HepG2 (cell line): ENCODE results near the gene TAGLN2. TPM values are rescaled to one million over a fixed set of nuclear protein-coding genes. Genes with fewer than 3 reads are reported as not detected.

Source experiments
- ATAC-seq: fragments of 200-7000 bp; cut with Tn5 transposase; 3 replicates; pipeline ENCODE4 v1.9.1; 2020; ENCODE audit warnings: mild to moderate bottlenecking, moderate library complexity
- BruUV-seq: library from RNA; stranded (reverse); fragments of 400-500 nt; replicated peaks from 2 replicates; lab custom pipeline; 2021; lab: Mats Ljungman, UMichigan
- CTCF ChIA-PET: fragments of 300-600 bp; formaldehyde crosslinking; extraction: SDS; loops from one replicate; lab custom pipeline; 2021; ENCODE audit warnings: low total read pairs, inconsistent platforms, low intra/inter-chr PET ratio; lab: Yijun Ruan, JAX
- POLR2A ChIA-PET: fragments of 350-600 bp; sonication (Branson Sonifier 250); formaldehyde crosslinking; loops from one replicate; lab custom pipeline; 2020; ENCODE audit warnings: antibody characterized with exemption, inconsistent platforms; lab: Yijun Ruan, JAX
- DNase-seq: peaks from one replicate; pipeline ENCODE4 v3.0.0-alpha.2; 2015; ENCODE audit warnings: low spot score
- FAIRE-seq: peaks from 3 replicates; lab custom pipeline; 2011; peaks lifted over from hg19 to GRCh38; lab: Jason Lieb, UNC
- H2AFZ ChIP-seq: one replicate; pipeline ENCODE4 v1.6.1; 2011; ENCODE audit warnings: low read length, inconsistent platforms
- H3K27ac ChIP-seq: fragments of 300-600 bp; 3 replicates; pipeline ENCODE4 v1.8.0; 2011; ENCODE audit warnings: mixed run types, mild to moderate bottlenecking, mixed read lengths, low read length, inconsistent platforms; ENCODE audit not compliant: insufficient read depth; ENCODE audit errors: extremely low read length
- H3K27me3 ChIP-seq, 2 experiments: fragments of 200-600 bp in 1 of 2; 2 replicates in 1 of 2; 3 replicates in 1 of 2; pipeline versions ENCODE4 v1.6.0 to v1.8.0; 2011; ENCODE audit warnings: low read length in 2 of 2, mild to moderate bottlenecking in 2 of 2, moderate library complexity in 2 of 2, inconsistent platforms in 1 of 2; ENCODE audit not compliant: insufficient read depth in 2 of 2, control insufficient read depth in 1 of 2
- H3K36me3 ChIP-seq, 2 experiments: fragments of 200-600 bp in 1 of 2; replicated peaks in 1 of 2; 2 replicates in 1 of 2; 3 replicates in 1 of 2; pipeline versions ENCODE4 v1.5.1 to v1.8.0; 2011; ENCODE audit warnings: low read length in 2 of 2, inconsistent platforms in 1 of 2; ENCODE audit not compliant: insufficient read depth in 2 of 2, control insufficient read depth in 1 of 2
- H3K4me1 ChIP-seq: 2 replicates; pipeline ENCODE4 v1.5.1; 2012; ENCODE audit warnings: low read length, inconsistent platforms; ENCODE audit not compliant: insufficient read depth
- H3K4me2 ChIP-seq: 2 replicates; pipeline ENCODE4 v1.6.0; 2011; ENCODE audit warnings: low read depth, low read length, inconsistent platforms
- H3K4me3 ChIP-seq, 3 experiments: fragments of 200-600 bp in 1 of 3; sonication (generic), shearing (Covaris generic) in 1 of 3; replicated peaks in 1 of 3; 2 replicates each; pipeline ENCODE4 v1.5.1; 2011 to 2016; ENCODE audit warnings: low read length in 3 of 3, inconsistent platforms in 2 of 3, low read depth in 2 of 3, mild to moderate bottlenecking in 2 of 3, control low read depth in 1 of 3, mixed read lengths in 1 of 3; ENCODE audit not compliant: insufficient read depth in 1 of 3
- H3K79me2 ChIP-seq: one replicate; pipeline ENCODE4 v1.6.1; 2011; ENCODE audit warnings: low read length, inconsistent platforms; ENCODE audit not compliant: insufficient read depth
- H3K9ac ChIP-seq: 2 replicates; pipeline ENCODE4 v1.6.0; 2011; ENCODE audit warnings: mild to moderate bottlenecking, low read depth, low read length, inconsistent platforms; ENCODE audit not compliant: insufficient read depth
- H3K9me3 ChIP-seq: 2 replicates; pipeline ENCODE4 v1.5.1; 2012; ENCODE audit warnings: mild to moderate bottlenecking, low read length
- H4K20me1 ChIP-seq: 2 replicates; pipeline ENCODE4 v1.6.0; 2011; ENCODE audit warnings: inconsistent platforms, mild to moderate bottlenecking, low read length, moderate library complexity; ENCODE audit not compliant: insufficient read depth
- AKNA ChIP-seq: sonication (generic); formaldehyde crosslinking; IDR thresholded peaks from 2 replicates; pipeline ENCODE4 v1.4.0; 2020; ENCODE audit warnings: missing genetic modification reagents, borderline replicate concordance
- FOXC1 ChIP-seq: sonication (generic); formaldehyde crosslinking; IDR thresholded peaks from 2 replicates; pipeline ENCODE4 v1.8.0; 2022; ENCODE audit warnings: mild to moderate bottlenecking, missing genetic modification reagents, borderline replicate concordance
- IRF2 ChIP-seq: IDR thresholded peaks from 2 replicates; pipeline ENCODE4 v1.6.1; 2018; ENCODE audit warnings: missing genetic modification reagents, missing compliant biosample characterization
- LBX2 ChIP-seq: sonication (generic); formaldehyde crosslinking; IDR thresholded peaks from 2 replicates; pipeline ENCODE4 v1.5.0; 2020; ENCODE audit warnings: missing genetic modification reagents, mild to moderate bottlenecking, borderline replicate concordance
- ZGPAT ChIP-seq: IDR thresholded peaks from 2 replicates; pipeline ENCODE4 v1.6.1; 2016; ENCODE audit warnings: mild to moderate bottlenecking
- ZNF256 ChIP-seq: sonication (generic); formaldehyde crosslinking; conservative IDR thresholded peaks from 2 replicates; pipeline ENCODE4 v1.4.0; 2020; ENCODE audit warnings: missing genetic modification reagents
- ZNF282 ChIP-seq: fragments of 450-650 bp; IDR thresholded peaks from 2 replicates; pipeline ENCODE4 v1.6.1; 2018; ENCODE audit not compliant: partially characterized antibody
- WGBS: methylation state at CpG from one replicate; pipeline ENCODE4 v1.1.6; 2017; ENCODE audit warnings: low lambda C conversion rate; 5-methylcytosine and 5-hydroxymethylcytosine counted together
- in situ Hi-C: cut with HindIII; loops from 2 replicates; pipeline ENCODE4 v1.10.0; 2017; ENCODE audit warnings: low pct_unique_long_range_greater_than_20kb; ENCODE audit not compliant: extremely low pct_ligation_motif_present
- intact Hi-C: fragments of 100-400 bp; cut with micrococcal nuclease; formaldehyde crosslinking; loops from one replicate; pipeline ENCODE4 v1.10.0; 2022; ENCODE audit not compliant: unreplicated experiment
- polyA plus RNA-seq, 8 experiments: library from polyadenylated mRNA; depleted of rRNA in 3 of 8; stranded (reverse) in 7 of 8; unstranded in 1 of 8; fragments of >200 nt; fragmentation: Illumina TruSeq in 4 of 8; extraction: Trizol in 4 of 8; gene quantifications; 2 replicates each; pipeline versions ENCODE4 v1.2.1 to v1.2.3, GENCODE V29; 2011 to 2016; ENCODE audit warnings: low read depth in 4 of 8, missing spikeins in 1 of 8, mixed read lengths in 1 of 8; ENCODE audit not compliant: insufficient read depth in 1 of 8
- total RNA-seq, 5 experiments: library from RNA; depleted of rRNA; stranded (reverse); fragments of >200 nt; fragmentation: Illumina TruSeq; extraction: Trizol; gene quantifications; 2 replicates each; pipeline ENCODE4 v1.2.3, GENCODE V29; 2016; ENCODE audit warnings: low read depth in 1 of 5

Gene TAGLN2
- total and polyA plus RNA-seq, 2 of the 13 experiments (the other 11 are each of a cell fraction or from before 2014, with no cell fraction given), result 6.7 to 17.2 TPM

GRCh38 chr1:159920202-159920601, 5.1 kb downstream of the TAGLN2 start (continued):
- TF ChIP-seq LBX2 (CRISPR knock-in tag) (no peak), FOXC1 (CRISPR knock-in tag) (no peak), ZGPAT (CRISPR knock-in tag) (no peak), ZNF256 (CRISPR knock-in tag) (no peak)

GRCh38 chr1:159919236-159919865, 6.0 kb downstream of the TAGLN2 start:
- ATAC-seq (no peak), DNase-seq (no peak), FAIRE-seq (no peak)
- Histone ChIP-seq H3K36me3 (no peaks in the 10 kb centered on the region), H3K4me1 (peaks cover 24% of the 10 kb centered on the region), H3K4me3 (no peak overlapping the region), H3K27me3 (0 out of 5 replicates have a peak, but pooled peaks cover 0 to 3% of the 10 kb centered on the region in 2 experiments), H3K9ac (no peak overlapping the region), H3K27ac (no peak overlapping the region), H3K9me3 (no peaks in the 10 kb centered on the region), H3K4me2 (no peak overlapping the region), H4K20me1 (no peaks in the 10 kb centered on the region), H3K79me2 (no peaks in the 10 kb centered on the region), H2AFZ (no peak overlapping the region)
- intact Hi-C loops, result no loop called here
- TF ChIP-seq AKNA (no peak), IRF2 (CRISPR knock-in tag) (no peak), ZNF282 (no peak)
- ChIA-PET CTCF (no interaction called here), POLR2A (no interaction called here)
- no TSS peak for BruUV-seq
- in situ Hi-C loops, result no loop called here
- WGBS, result 77% methylated on average over 9 of the region's 10 CpGs
